ENCODE results near the gene HS1BP3.

- TF ChIP-seq CTCF (IDR thresholded peaks at IDR 0.05) (no peak), POLR2A (IDR thresholded peaks at IDR 0.05) (no peak)
Observed at GRCh38 chr2:20663196-20664070, 12.5 kb upstream of the HS1BP3 start.
